HG03175 (cell line): ENCODE data around the gene PDCD1.

ENCODE experiments used
- ATAC-seq: cut with Tn5 transposase; IDR thresholded peaks from one replicate; pipeline ENCODE4 v1.9.1; 2021; ENCODE audit warnings: mild to moderate bottlenecking, moderate library complexity; ENCODE audit not compliant: unreplicated experiment

PDCD1 gene

GRCh38 chr2:241895712-241896641 lies 37.3 kb upstream of the PDCD1 start:
- ATAC-seq = no peak

GRCh38 chr2:241895427-241895711 lies 36.7 kb upstream of the PDCD1 start:
- no peak for ATAC-seq

DNA sequence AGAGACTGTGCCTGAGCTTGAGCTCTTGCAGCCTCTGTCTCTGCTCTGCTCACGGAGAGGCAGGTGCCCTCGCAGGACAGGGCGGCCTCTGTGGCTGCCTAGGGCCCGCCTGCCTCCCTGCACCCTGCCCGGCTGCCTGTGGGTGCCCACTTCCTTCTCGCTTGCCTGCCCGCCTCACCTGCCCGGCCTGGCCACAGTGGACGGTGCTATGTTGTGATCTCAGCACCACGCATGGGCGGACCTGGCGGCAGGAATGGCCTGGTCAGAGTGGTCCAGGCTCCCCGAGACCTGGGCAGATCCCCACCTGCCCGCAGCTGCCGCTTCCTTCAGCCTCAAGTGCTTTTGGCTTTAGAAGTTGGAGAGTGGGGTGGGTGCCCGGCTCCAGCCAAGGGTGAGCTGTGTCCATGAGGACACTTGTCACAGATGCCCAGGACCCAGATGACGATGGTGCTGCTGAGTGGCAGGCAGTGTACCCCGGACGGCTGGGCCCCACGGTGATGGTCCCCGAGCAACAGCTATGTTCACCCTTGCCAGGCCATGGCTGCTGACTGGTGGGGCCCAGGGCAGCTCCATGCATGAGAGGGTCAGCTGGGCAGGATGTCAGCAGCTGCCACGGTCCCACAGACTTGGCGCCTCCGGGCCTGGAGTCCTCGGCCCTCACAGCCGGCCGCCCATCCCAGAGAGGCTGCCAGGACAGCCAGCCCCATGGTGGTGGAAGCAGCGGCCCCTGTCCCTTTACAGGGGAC lies 36.2 kb upstream of the PDCD1 start:
- ATAC-seq = no peak

- ATAC-seq = no peak
These were observed 35.5 kb upstream of the PDCD1 start for GRCh38 chr2:241894056-241894641.

- no peak for ATAC-seq
These were observed 34.6 kb upstream of the PDCD1 start for GRCh38 chr2:241893265-241893664.

- ATAC-seq = no peak
These were observed 33.8 kb upstream of the PDCD1 start for GRCh38 chr2:241892299-241893137.

- no peak for ATAC-seq
These were observed 33.2 kb upstream of the PDCD1 start for GRCh38 chr2:241891988-241892298.

- no peak for ATAC-seq
These were observed 32.8 kb upstream of the PDCD1 start for GRCh38 chr2:241891315-241891987.

GRCh38 chr2:241890524-241891235 lies 32.0 kb upstream of the PDCD1 start:
- ATAC-seq = no peak

DNA sequence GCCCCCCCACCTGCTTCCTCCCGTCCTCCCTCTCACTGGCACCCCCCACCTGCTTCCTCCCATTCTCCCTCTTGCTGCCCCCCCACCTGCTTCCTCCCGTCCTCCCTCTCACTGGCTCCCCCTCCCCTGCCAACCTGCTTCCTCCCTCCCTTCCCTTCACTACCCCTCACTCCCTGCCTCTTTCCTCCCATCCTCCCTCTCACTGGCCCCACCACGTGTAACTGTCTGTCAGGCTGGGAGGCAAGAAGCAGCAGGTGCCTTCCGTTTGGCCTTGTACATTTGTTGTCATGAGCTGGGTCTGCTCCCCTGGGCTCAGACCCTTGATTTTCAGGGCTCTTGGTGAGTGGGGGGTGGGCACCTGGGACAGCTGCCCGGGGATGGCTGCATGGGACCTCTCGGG lies 29.9 kb upstream of the PDCD1 start:
- ATAC-seq = no peak

DNA sequence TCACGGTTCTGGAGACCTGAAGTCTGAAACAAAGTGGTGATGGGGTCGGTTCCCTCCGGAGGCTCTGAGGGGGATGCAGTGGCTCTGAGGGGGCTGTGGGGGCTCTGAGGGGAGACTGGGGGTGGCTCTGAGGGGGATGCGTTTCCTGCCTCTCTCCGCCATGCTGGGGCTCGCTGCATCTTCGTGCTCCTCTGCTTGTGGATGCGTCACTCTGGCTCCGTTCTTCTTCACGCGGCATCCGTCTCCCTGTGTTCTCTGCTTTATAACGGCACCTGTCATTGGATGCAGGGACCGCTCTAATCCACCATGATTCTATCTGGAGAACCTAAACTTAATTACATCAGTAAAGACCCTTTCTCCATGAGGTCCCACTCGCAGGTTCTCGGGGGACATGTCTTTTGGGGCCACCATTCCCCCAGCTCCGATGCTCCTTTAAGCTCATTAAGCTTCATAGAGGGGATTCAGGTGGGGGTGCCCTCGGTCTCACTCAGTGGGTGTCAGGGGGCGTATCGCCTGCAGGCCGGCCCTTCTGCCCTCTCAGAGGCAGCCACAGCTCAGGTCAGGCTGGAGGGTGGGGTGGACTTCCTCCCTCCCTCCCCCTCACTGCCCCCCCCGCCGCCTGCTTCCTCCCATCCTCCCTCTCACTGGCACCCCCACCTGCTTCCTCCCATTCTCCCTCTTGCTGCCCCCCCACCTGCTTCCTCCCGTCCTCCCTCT lies 29.3 kb upstream of the PDCD1 start:
- no peak for ATAC-seq

DNA sequence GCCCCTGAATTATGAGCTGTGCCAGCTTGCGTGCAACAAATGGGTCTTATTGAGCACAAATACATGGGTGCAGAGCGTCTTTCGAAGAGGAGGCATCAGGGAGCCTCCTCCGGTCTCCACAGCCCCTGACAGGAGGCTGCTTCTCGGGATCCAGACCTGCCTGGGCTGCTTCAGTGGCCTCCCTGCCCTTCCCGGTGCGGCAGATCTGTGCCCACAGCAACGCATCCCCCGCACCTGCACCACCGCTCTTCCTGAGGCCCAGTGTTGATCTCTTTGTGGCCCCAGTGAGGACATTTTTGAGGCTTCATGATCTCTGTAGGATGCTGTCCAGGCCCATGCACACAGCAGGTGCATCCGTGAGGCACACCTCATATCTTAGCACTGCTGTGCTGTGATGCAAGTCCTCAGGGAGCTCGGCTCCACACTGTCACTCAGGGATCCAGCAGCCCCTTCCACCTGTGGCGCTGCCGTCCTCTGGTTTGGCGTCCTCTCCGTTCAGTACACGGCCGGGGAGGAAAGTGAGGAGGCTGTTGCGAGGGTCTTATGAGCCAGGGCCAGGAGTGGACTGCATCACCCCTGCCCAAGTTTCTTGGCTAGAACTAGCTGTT lies 28.2 kb upstream of the PDCD1 start:
- ATAC-seq = no peak

DNA sequence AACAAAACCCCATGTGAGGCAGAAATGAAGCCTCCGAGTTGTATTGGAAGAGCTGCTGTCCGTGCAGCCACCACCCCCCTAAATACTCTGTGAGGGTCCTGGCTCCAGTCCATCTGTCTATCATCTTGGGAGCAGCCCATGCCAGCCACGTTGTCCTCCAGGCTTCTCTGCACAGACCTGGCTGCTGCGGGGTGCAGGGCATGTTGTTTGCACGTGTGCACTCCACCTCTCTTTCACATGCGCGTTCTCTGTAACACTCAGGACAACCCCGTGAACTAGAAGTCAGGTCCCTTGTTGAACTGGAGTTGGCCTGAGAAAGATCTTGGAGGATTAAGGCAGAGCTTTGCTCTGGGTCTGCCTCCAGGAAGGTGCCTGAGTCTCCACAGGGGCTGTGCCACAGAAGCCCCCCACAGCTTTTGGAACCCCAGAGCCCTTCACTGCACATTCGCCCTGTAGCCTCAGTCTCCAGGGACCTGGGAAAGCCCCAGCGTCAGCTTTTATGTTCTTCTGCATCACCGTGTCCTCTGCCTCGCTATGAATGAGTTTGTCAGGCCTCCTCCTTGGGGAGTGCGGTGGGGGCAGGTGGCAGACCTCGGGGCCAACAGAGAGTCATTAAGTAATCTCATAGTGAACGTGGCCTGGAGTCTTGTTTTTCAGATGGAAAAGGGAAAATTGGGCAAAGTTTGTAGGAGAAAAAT lies 27.4 kb upstream of the PDCD1 start:
- ATAC-seq = no peak

DNA sequence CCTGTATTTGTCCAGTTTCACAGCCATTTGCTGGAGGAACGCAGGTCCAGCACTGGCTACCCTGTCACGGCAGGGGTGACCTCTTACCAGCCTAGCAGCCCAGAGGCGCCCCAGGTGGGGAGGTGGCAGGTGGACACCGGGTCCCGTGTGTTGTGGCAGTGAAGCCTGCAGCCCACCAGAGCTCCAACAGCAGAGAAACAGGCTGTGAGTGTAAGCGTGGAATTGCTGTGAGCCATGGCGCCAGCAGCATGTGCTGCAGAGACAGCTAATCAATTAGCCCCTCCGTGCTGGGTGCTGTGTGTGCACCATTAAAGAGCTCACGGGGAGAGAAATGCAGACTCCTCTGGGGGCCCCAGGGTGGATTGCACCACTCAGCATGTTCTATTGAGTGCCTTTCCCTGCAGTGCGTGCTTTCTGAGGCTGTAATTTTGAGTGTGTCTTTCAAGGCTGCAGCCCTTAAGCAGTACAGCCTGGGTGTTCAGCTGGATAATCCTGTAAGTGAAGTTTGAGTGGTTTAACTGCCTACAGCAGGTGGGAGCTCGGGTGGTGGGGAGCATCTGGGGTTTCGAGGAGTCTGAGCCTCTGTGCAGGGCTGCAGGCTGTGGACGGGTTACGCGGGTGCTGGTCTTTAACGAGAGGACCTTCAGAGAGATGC lies 26.7 kb upstream of the PDCD1 start:
- ATAC-seq = no peak

GRCh38 chr2:241884951-241885290 lies 26.2 kb upstream of the PDCD1 start:
- ATAC-seq = no peak

GRCh38 chr2:241882091-241882625 lies 23.5 kb upstream of the PDCD1 start:
- ATAC-seq = peak; percentile 59

DNA sequence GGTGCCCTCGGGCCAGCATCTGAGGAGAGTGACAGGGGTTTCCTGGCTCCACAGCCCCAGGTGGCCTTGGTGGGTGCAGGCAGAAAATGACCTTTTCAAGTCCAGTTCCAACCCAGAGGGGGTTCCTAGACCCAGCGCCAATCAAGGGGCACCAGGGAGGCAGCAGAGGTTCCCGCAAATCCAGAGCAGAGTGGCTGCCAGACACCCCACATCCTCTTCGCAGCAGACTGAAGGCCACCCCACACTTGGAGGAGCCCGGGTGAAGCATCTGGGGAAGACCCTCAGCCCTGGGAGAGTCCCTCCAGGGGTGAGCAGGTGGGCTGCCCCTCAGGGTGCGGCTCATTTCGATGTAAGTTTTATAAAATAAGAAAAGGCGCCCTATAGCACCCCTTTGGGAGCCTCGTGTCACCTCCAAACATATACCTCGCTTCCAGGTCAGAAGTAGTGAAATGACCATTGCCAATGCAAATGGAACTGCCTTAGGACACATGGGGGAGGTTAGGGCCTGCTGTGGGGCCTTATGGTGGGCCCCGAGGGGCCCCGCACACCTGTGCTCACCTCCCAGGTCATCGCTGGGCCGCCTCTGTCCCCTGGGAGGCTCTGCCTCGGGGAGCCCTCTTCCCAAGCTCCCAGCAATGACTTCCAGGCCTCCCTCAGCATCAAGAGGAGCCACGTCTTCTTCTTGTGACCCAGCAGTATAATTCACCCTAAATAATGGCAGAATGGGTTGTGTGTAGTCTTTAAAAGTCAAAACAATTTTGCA lies 21.8 kb upstream of the PDCD1 start:
- ATAC-seq = no peak
